ENCODE measurements around the gene FHOD1. TPM values are rescaled to one million over a fixed set of nuclear protein-coding genes. Genes with fewer than 3 reads are reported as not detected.

Gene FHOD1
- total and polyA plus RNA-seq, 10 of the 15 experiments (the other 5 are each of a cell fraction or from before 2014, with no cell fraction given), result 8.9 to 65.7 (median 18.1) TPM

- no peak for TF ChIP-seq ZBTB33 (IDR thresholded peaks at IDR 0.05)
- TF ChIP-seq NFIC (IDR thresholded peaks at IDR 0.05; ENCODE audit: low read depth, low read length), result no peak
- TF ChIP-seq SUPT20H (IDR thresholded peaks at IDR 0.05; ENCODE audit: borderline replicate concordance, control insufficient read depth, low read depth, low read length), result no peak
- no peak for TF ChIP-seq E4F1 (IDR thresholded peaks at IDR 0.05; ENCODE audit: borderline replicate concordance, partially characterized antibody)
- no peak for TF ChIP-seq ZNF384 (IDR thresholded peaks at IDR 0.05; ENCODE audit: borderline replicate concordance, low read depth, low read length)
- TF ChIP-seq ELK1 (IDR thresholded peaks at IDR 0.05; ENCODE audit: low read depth, low read length), result no peak
- TF ChIP-seq TAF1 (IDR thresholded peaks at IDR 0.05; ENCODE audit: borderline replicate concordance, low read depth, low read length), result no peak
- TF ChIP-seq DPF2 (IDR thresholded peaks at IDR 0.05), result peak; percentile 91
- no peak for TF ChIP-seq SREBF2 (IDR thresholded peaks at IDR 0.05; ENCODE audit: low read length)
- TF ChIP-seq POU2F2 (IDR thresholded peaks at IDR 0.05; ENCODE audit: borderline replicate concordance, low read depth, low read length), result no peak
- no peak for TF ChIP-seq HDAC2 (IDR thresholded peaks at IDR 0.05)
- TF ChIP-seq ZSCAN29 (IDR thresholded peaks at IDR 0.05), result no peak
- TF ChIP-seq CBX5 (IDR thresholded peaks at IDR 0.05; ENCODE audit: low read depth), result no peak
- TF ChIP-seq CHD1 (IDR thresholded peaks at IDR 0.05; ENCODE audit: low read depth, low read length), result no peak
- TF ChIP-seq CBX3 (IDR thresholded peaks at IDR 0.05; ENCODE audit: borderline replicate concordance, low read depth), result no peak
- TF ChIP-seq IRF4 (IDR thresholded peaks at IDR 0.05; ENCODE audit: low read depth, low read length), result no peak
- no peak for TF ChIP-seq KDM1A (IDR thresholded peaks at IDR 0.05; ENCODE audit: borderline replicate concordance)
- TF ChIP-seq ZZZ3 (IDR thresholded peaks at IDR 0.05; ENCODE audit: control insufficient read depth, insufficient read length, low read depth), result no peak
- TF ChIP-seq BCL3 (IDR thresholded peaks at IDR 0.05; ENCODE audit: borderline replicate concordance, insufficient read depth, low read depth, low read length, poor library complexity, severe bottlenecking), result no peak
- TF ChIP-seq IKZF2 (IDR thresholded peaks at IDR 0.05), result no peak
- TF ChIP-seq ZBED1 (IDR thresholded peaks at IDR 0.05; ENCODE audit: borderline replicate concordance), result no peak
- no peak for TF ChIP-seq ZNF622 (IDR thresholded peaks at IDR 0.05)
- no peak for TF ChIP-seq GABPA (IDR thresholded peaks at IDR 0.05; ENCODE audit: low read depth)
- no peak for TF ChIP-seq ATF2 (IDR thresholded peaks at IDR 0.05; ENCODE audit: low read length)
These were observed 63.4 kb downstream of the FHOD1 start, which contains the start of gene MATCAP1 (continued) for GRCh38 chr16:67183627-67184452.

All from GM12878 (cell line).